Keratinocyte (primary cell): ENCODE measurements around the gene BBX.

ENCODE experiments used
- EZH2 ChIP-seq: IDR thresholded peaks from one replicate; pipeline ENCODE4 v1.6.1; 2012; ENCODE audit warnings: inconsistent platforms, mild to moderate bottlenecking, low read length, moderate library complexity
- TF ChIP-seq, protein P1 (sequence below), 3 experiments: IDR thresholded peaks in 1 of 3; conservative IDR thresholded peaks in 1 of 3; optimal IDR thresholded peaks in 1 of 3; 2 replicates in 2 of 3; 3 replicates in 1 of 3; pipeline versions ENCODE3 to v1.5.1; 2011; ENCODE audit warnings: low read length in 3 of 3, mild to moderate bottlenecking in 3 of 3, moderate library complexity in 2 of 3, control low read depth in 1 of 3, inconsistent platforms in 1 of 3; ENCODE audit not compliant: insufficient read depth in 2 of 3; ENCODE audit errors: extremely low read depth in 1 of 3

DNA sequence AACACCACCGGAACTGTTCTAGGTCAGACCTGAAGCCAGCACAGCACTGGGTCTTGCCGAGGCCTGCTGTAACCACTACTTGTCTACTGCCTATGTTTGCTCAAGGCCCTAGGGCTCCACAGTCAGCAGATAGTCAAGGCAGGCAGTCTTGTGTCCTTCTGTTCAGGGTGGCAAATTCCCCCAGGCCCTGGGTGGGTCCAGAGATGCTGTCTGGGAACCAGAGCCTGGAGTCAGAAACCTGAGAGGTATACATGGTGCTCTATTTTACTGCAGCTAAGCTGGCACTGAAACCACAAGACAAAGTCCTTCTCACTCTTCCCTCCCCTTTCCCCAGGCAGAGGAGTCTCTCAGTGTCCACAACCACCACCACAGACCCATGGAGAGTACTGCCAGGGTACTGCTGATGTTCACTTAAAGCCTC, 89.9 kb downstream of the BBX start:
- TF ChIP-seq, protein P1, sequence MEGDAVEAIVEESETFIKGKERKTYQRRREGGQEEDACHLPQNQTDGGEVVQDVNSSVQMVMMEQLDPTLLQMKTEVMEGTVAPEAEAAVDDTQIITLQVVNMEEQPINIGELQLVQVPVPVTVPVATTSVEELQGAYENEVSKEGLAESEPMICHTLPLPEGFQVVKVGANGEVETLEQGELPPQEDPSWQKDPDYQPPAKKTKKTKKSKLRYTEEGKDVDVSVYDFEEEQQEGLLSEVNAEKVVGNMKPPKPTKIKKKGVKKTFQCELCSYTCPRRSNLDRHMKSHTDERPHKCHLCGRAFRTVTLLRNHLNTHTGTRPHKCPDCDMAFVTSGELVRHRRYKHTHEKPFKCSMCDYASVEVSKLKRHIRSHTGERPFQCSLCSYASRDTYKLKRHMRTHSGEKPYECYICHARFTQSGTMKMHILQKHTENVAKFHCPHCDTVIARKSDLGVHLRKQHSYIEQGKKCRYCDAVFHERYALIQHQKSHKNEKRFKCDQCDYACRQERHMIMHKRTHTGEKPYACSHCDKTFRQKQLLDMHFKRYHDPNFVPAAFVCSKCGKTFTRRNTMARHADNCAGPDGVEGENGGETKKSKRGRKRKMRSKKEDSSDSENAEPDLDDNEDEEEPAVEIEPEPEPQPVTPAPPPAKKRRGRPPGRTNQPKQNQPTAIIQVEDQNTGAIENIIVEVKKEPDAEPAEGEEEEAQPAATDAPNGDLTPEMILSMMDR (optimal IDR thresholded peaks at IDR 0.05 in 1 of 3, IDR thresholded peaks at IDR 0.05 in 1 of 3, conservative IDR thresholded peaks at IDR 0.05 in 1 of 3; ENCODE audit: extremely low read depth in 1 of 3, insufficient read depth in 2 of 3, low read length in 3 of 3) = no peak
- TF ChIP-seq EZH2 = no peak
